Parathyroid adenoma (tissue), 2 donors: ENCODE data around the gene C1orf52.

Source experiments
- H2AFZ ChIP-seq: fragments of 300-600 bp; sonication (generic); one replicate; pipeline ENCODE4 v1.7.0; 2017; ENCODE audit warnings: antibody characterized with exemption, mild to moderate bottlenecking
- H3K27ac ChIP-seq: fragments of 300-600 bp; sonication (generic); one replicate; pipeline ENCODE4 v1.7.0; 2017
- H3K27me3 ChIP-seq: fragments of 300-600 bp; sonication (generic); one replicate; pipeline ENCODE4 v1.7.0; 2017; ENCODE audit warnings: low read length; ENCODE audit not compliant: control insufficient read depth, insufficient read depth
- H3K36me3 ChIP-seq: fragments of 300-600 bp; sonication (generic); one replicate; pipeline ENCODE4 v1.7.0; 2017; ENCODE audit warnings: low read length; ENCODE audit not compliant: control insufficient read depth, insufficient read depth
- H3K4me1 ChIP-seq: fragments of 300-600 bp; sonication (generic); one replicate; pipeline ENCODE4 v1.7.0; 2017; ENCODE audit warnings: control low read depth
- H3K4me2 ChIP-seq: fragments of 300-600 bp; sonication (generic); one replicate; pipeline ENCODE4 v1.7.0; 2017; ENCODE audit warnings: low read length
- H3K4me3 ChIP-seq: fragments of 300-600 bp; sonication (generic); one replicate; pipeline ENCODE4 v1.7.0; 2017; ENCODE audit warnings: low read depth, low read length
- H3K79me2 ChIP-seq: fragments of 300-600 bp; sonication (generic); one replicate; pipeline ENCODE4 v1.7.0; 2017; ENCODE audit warnings: control low read depth
- H3K9ac ChIP-seq: fragments of 300-600 bp; sonication (generic); one replicate; pipeline ENCODE4 v1.7.0; 2017; ENCODE audit warnings: mild to moderate bottlenecking
- H3K9me3 ChIP-seq: fragments of 300-600 bp; sonication (generic); one replicate; pipeline ENCODE4 v1.7.0; 2017; ENCODE audit warnings: low read length; ENCODE audit not compliant: control insufficient read depth
- CTCF ChIP-seq: fragments of 300-600 bp; sonication (generic); IDR thresholded peaks from one replicate; pipeline ENCODE4 v1.7.0; 2017; ENCODE audit warnings: antibody characterized with exemption, mild to moderate bottlenecking
- donor health status: primary hyperparathyroidism.

Gene C1orf52

GRCh38 chr1:85202092-85202863 lies 57.2 kb downstream of the C1orf52 start:
- H3K27me3 ChIP-seq: no peaks in the 10 kb centered on the region
- peak overlapping the region; percentile 93 for H3K4me3 ChIP-seq
- H3K9ac ChIP-seq: no peak overlapping the region
- H3K4me2 ChIP-seq: peak overlapping the region; percentile 95
- H3K27ac ChIP-seq: peak overlapping the region; percentile 90
- peak overlapping the region; percentile 97 for H2AFZ ChIP-seq
- H3K9me3 ChIP-seq: no peaks in the 10 kb centered on the region
- no peaks in the 10 kb centered on the region for H3K79me2 ChIP-seq
- no peaks in the 10 kb centered on the region for H3K4me1 ChIP-seq
- TF ChIP-seq CTCF: no peak
- no peaks in the 10 kb centered on the region for H3K36me3 ChIP-seq

- Histone ChIP-seq H3K9ac (peak overlapping the region; percentile 46), H3K4me3 (peak overlapping the region; percentile 93), H3K4me1 (no peaks in the 10 kb centered on the region), H3K79me2 (no peaks in the 10 kb centered on the region), H3K36me3 (no peaks in the 10 kb centered on the region), H3K27me3 (no peaks in the 10 kb centered on the region), H3K4me2 (peak overlapping the region; percentile 95), H3K27ac (peak overlapping the region; percentile 90), H3K9me3 (no peaks in the 10 kb centered on the region), H2AFZ (peak overlapping the region; percentile 97)
- no peak for TF ChIP-seq CTCF
Measured at GRCh38 chr1:85201340-85202091, 57.9 kb downstream of the C1orf52 start.

- peak within 1 kb of the TSS; percentile 95 for H3K4me2 ChIP-seq
- H3K9ac ChIP-seq: peak within 1 kb of the TSS; percentile 46
- no peaks in the 10 kb centered on the region for H3K9me3 ChIP-seq
- H3K27ac ChIP-seq: peak within 1 kb of the TSS; percentile 90
- peak within 1 kb of the TSS; percentile 97 for H2AFZ ChIP-seq
- no peak for TF ChIP-seq CTCF
- no peaks in the 10 kb centered on the region for H3K79me2 ChIP-seq
- no peaks in the 10 kb centered on the region for H3K36me3 ChIP-seq
- peak within 1 kb of the TSS; percentile 93 for H3K4me3 ChIP-seq
- no peaks in the 10 kb centered on the region for H3K27me3 ChIP-seq
- no peaks in the 10 kb centered on the region for H3K4me1 ChIP-seq
Measured at GRCh38 chr1:85200463-85201339, 58.8 kb downstream of the C1orf52 start, which contains the start of gene SYDE2. TSS of gene SYDE2 (minus strand) at chr1:85201016. CDS start at chr1:85200996, 20 bp downstream.
